Adrenal gland (tissue), 12 donors: ENCODE measurements around the gene GASK1A. TPM values are rescaled to one million over a fixed set of nuclear protein-coding genes. Genes with fewer than 3 reads are reported as not detected.

Source experiments
- DNase-seq, 7 donors: peaks; one replicate each; pipeline ENCODE4 v3.0.0-alpha.2; 2019 to 2020
- H3K27ac ChIP-seq, 5 donors: fragments of 200-600 bp; sonication (generic) in 4 of 5; 1 replicate in 3 of 5; 2 replicates in 2 of 5; pipeline versions ENCODE4 v1.5.1 to v1.8.0; 2016 to 2020; ENCODE audit warnings: mild to moderate bottlenecking in 1 of 5
- H3K27me3 ChIP-seq: fragments of 200-600 bp; 2 replicates; pipeline ENCODE4 v1.8.0; 2021
- H3K36me3 ChIP-seq, 2 donors: fragments of 200-600 bp; replicated peaks in 1 of 2; 1 replicate in 1 of 2; 2 replicates in 1 of 2; pipeline versions ENCODE4 v1.5.1 to v1.8.0; 2018 to 2022
- H3K4me1 ChIP-seq, 2 donors: fragments of 200-600 bp; replicated peaks in 1 of 2; 1 replicate in 1 of 2; 2 replicates in 1 of 2; pipeline versions ENCODE4 v1.5.1 to v1.8.0; 2018 to 2021
- H3K4me3 ChIP-seq, 4 donors: fragments of 200-600 bp; sonication (generic) in 3 of 4; one replicate each; pipeline ENCODE4 v1.5.1; 2016 to 2018
- H3K9me3 ChIP-seq, 3 donors: fragments of 200-600 bp; sonication (generic) in 1 of 3; replicated peaks in 1 of 3; 1 replicate in 2 of 3; 2 replicates in 1 of 3; pipeline versions ENCODE4 v1.5.1 to v1.8.0; 2016 to 2021
- POLR2A ChIP-seq, 2 donors: fragments of 450-650 bp; IDR thresholded peaks; one replicate each; pipeline ENCODE4 v1.6.1; 2017; ENCODE audit warnings: antibody characterized with exemption in 2 of 2, mild to moderate bottlenecking in 2 of 2, moderate library complexity in 1 of 2
- WGBS, 4 donors: extraction: QIAGEN DNeasy Blood & Tissue Kit in 2 of 4; methylation state at CpG; one replicate each; pipeline versions ENCODE4 v1.1.5 to v1.1.7; 2013 to 2017; 5-methylcytosine and 5-hydroxymethylcytosine counted together
- intact Hi-C, 2 donors: fragments of 100-400 bp; cut with DNase I; formaldehyde crosslinking; loops; one replicate each; pipeline versions ENCODE4 v1.14.1 to v1.15.0; 2022 to 2023
- polyA plus RNA-seq, 3 donors: library from polyadenylated mRNA; stranded (reverse); fragments of 200-250 nt in 2 of 3; fragments of 350-450 nt in 1 of 3; fragmentation: Illumina TruSeq in 1 of 3; extraction: RNeasy Lipid Tissue Mini Kit (QIAGEN cat#74804) in 1 of 3; gene quantifications; one replicate each; pipeline ENCODE4 v1.2.3, GENCODE V29; 2013 to 2014
- total RNA-seq, 9 donors: library from RNA; depleted of rRNA in 4 of 9; stranded (reverse); fragments of >200 nt in 4 of 9; fragments of 120-200 nt in 1 of 9; fragmentation: NEBNext Ultra II Directional in 1 of 9; extraction: Animal tissue kit (Norgen Biotek cat#: 25700) in 1 of 9; gene quantifications; one replicate each; pipeline versions ENCODE4 v1.1.0 to v1.2.4, GENCODE V29; 2013 to 2023
- TF ChIP-seq, protein P1 (sequence below), 6 experiments: fragments of 450-650 bp in 4 of 6; fragments of 200-600 bp in 2 of 6; sonication (generic) in 1 of 6; IDR thresholded peaks; 1 replicate in 5 of 6; 2 replicates in 1 of 6; pipeline versions ENCODE4 v1.5.1 to v1.8.0; 2016 to 2021; ENCODE audit warnings: antibody characterized with exemption in 6 of 6, mild to moderate bottlenecking in 2 of 6, moderate library complexity in 1 of 6
- donor health status: healthy with polysubstance abuse.
- donor health status: Bipolar disorder and iron deficiency.
- donor health status: DM: yes; HTN: yes; CAD: no.
- donor health status: DM: no; HTN: no; CAD: no.
- donor health status: DM: no; HTN: no; CAD: no.
- donor health status: DM: yes; HTN: yes; CAD: no.

Gene GASK1A
- total and polyA plus RNA-seq, 12 donors: 1.5 to 15.5 (median 4.5) TPM

DNA sequence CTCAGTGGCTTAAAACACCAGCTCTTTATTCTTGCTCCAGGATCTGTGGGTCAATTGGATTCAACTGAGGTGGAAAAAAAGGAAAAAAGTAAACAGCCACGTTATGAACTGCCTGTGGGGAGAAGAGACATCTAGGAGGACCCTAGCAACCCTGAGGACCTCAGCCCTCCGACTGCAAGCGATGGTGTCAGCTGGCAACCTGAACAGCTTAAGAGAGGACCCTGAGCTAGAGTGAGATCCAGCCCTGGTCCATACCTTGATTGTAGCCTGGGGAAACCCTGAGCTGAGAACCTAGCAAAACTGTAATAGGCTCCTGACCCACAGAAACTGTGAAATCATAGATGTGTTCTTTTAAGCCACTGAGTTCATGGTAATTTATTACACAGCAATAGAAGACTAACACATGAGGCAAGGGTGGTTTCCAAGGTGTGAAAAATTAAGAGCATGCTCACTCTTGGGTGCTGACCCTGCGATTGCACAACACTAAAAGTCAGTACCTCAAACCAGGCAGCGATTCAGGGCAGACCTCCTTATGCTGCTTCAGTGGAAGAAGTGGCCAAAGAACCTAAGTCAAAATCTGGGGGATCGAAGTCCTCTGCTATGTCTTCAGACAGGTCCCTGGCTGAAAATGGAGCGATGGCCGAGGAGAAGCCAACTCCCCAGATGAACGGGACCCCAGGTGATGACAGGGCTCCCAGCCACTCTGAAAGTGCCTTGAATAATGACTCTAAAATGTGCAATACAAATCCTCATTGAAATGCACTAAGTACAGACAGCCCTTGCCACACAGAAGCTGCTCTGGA lies 57.7 kb downstream of the GASK1A start:
- WGBS, 4 donors: 72 to 85% (median 82%) methylated on average over 9 of the region's 9 CpGs
- intact Hi-C loops: no loop called here
- no peak overlapping the region for H3K4me3 ChIP-seq
- no peaks in the 10 kb centered on the region for H3K27me3 ChIP-seq
- H3K4me1 ChIP-seq: no peaks in the 10 kb centered on the region
- TF ChIP-seq, protein P1, sequence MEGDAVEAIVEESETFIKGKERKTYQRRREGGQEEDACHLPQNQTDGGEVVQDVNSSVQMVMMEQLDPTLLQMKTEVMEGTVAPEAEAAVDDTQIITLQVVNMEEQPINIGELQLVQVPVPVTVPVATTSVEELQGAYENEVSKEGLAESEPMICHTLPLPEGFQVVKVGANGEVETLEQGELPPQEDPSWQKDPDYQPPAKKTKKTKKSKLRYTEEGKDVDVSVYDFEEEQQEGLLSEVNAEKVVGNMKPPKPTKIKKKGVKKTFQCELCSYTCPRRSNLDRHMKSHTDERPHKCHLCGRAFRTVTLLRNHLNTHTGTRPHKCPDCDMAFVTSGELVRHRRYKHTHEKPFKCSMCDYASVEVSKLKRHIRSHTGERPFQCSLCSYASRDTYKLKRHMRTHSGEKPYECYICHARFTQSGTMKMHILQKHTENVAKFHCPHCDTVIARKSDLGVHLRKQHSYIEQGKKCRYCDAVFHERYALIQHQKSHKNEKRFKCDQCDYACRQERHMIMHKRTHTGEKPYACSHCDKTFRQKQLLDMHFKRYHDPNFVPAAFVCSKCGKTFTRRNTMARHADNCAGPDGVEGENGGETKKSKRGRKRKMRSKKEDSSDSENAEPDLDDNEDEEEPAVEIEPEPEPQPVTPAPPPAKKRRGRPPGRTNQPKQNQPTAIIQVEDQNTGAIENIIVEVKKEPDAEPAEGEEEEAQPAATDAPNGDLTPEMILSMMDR (IDR thresholded peaks at IDR 0.05): no peak
- H3K27ac ChIP-seq: no peak overlapping the region
- no peaks in the 10 kb centered on the region for H3K36me3 ChIP-seq
- H3K9me3 ChIP-seq: no peaks in the 10 kb centered on the region
- DNase-seq: peak in 1 of 7 donors; percentile 25

DNA sequence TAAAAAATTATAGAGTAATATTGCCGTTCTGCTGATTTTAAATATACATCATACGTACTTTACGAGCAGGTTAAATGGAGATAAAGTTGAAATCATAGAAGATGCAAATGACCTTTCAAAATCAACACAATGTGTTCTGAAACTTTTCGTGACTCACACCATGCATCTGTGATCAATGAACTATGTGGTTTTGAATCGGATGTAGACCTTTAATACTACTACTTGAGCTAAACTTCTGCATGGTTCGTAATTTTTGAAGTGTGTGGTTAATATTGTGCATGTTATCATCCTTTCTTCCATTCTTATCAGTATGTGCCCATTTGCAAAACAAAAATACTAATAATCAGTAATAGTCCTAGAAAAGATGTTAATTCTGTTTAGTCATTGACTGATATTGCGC lies 58.9 kb downstream of the GASK1A start:
- Histone ChIP-seq H3K27ac (no peak overlapping the region), H3K4me3 (no peak overlapping the region), H3K9me3 (no peaks in the 10 kb centered on the region), H3K27me3 (no peaks in the 10 kb centered on the region), H3K4me1 (no peaks in the 10 kb centered on the region), H3K36me3 (no peaks in the 10 kb centered on the region)
- TF ChIP-seq, protein P1 (IDR thresholded peaks at IDR 0.05): no peak
- TF ChIP-seq POLR2A (IDR thresholded peaks at IDR 0.05): no peak
- intact Hi-C loops: no loop called here
- DNase-seq: no peak
- WGBS, 4 donors: 80 to 88% (median 86%) methylated on average over 7 of the region's 7 CpGs

DNA sequence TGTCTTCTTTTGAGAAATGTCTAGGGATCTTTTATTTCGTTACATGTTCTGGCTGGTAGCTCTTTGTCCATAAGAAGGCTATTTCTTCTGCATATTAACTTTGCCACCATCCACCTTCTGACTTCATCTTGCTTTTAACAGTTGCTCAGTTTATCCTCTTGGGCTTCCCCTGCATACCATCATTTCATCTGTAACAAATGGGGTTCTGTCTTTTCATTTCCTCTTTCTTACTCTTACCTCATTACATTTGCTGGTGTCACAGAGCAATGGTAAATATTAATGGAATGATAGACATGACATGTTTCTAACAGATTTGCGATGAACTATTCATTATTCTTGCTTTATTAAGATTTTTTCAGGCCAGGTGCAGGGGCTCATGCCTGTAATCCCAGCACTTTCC lies 62.4 kb downstream of the GASK1A start:
- Histone ChIP-seq H3K4me3 (no peak overlapping the region), H3K36me3 (no peaks in the 10 kb centered on the region), H3K27me3 (no peaks in the 10 kb centered on the region), H3K4me1 (no peaks in the 10 kb centered on the region), H3K9me3 (no peaks in the 10 kb centered on the region), H3K27ac (no peak overlapping the region)
- WGBS, 4 donors: 89 to 97% (median 94%) methylated on average over 2 of the region's 2 CpGs
- TF ChIP-seq, protein P1 (IDR thresholded peaks at IDR 0.05): no peak
- no peak for TF ChIP-seq POLR2A (IDR thresholded peaks at IDR 0.05)
- DNase-seq: no peak
- intact Hi-C loops: no loop called here

GRCh38 chr3:43043071-43043766 lies 64.1 kb downstream of the GASK1A start:
- WGBS, 4 donors: 67 to 86% (median 80%) methylated on average over 1 to 3 of the region's 3 CpGs

More at GRCh38 chr3:43043071-43043766, 64.1 kb downstream of the GASK1A start:
- Histone ChIP-seq H3K4me1 (no peaks in the 10 kb centered on the region), H3K9me3 (no peaks in the 10 kb centered on the region), H3K4me3 (no peak overlapping the region), H3K27ac (peak overlapping the region in 1 of 5 donors; percentile 44), H3K27me3 (no peaks in the 10 kb centered on the region), H3K36me3 (no peaks in the 10 kb centered on the region)
- TF ChIP-seq, protein P1 (IDR thresholded peaks at IDR 0.05): no peak
- TF ChIP-seq POLR2A (IDR thresholded peaks at IDR 0.05): no peak
- intact Hi-C loops: no loop called here
- peak in 3 of 7 donors; percentile 19 to 58 (median 34) for DNase-seq
